Measurements from ENCODE around the gene AAK1.

DNA sequence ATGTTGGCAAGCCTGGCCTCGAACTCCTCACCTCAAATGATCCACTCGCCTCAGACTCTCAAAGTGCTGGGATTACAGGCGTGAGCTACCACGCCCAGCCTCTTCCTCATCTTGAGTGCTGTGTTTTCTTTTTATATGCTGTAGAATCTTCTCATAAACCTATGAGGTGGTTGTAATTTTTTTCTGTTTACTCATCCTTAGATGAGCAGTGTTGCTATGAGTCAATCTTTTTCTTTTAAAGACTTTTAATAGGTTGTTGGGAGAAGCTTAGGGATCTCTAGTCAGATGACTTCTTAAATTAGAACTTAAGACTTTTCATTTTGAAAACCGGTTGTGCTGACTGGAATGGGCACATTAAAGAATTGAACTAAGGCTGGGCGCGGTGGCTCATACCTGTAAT lies 8.7 kb upstream of the AAK1 start:
- no peak for TF ChIP-seq POLR2A (IDR thresholded peaks at IDR 0.05)
- TF ChIP-seq, protein P1, sequence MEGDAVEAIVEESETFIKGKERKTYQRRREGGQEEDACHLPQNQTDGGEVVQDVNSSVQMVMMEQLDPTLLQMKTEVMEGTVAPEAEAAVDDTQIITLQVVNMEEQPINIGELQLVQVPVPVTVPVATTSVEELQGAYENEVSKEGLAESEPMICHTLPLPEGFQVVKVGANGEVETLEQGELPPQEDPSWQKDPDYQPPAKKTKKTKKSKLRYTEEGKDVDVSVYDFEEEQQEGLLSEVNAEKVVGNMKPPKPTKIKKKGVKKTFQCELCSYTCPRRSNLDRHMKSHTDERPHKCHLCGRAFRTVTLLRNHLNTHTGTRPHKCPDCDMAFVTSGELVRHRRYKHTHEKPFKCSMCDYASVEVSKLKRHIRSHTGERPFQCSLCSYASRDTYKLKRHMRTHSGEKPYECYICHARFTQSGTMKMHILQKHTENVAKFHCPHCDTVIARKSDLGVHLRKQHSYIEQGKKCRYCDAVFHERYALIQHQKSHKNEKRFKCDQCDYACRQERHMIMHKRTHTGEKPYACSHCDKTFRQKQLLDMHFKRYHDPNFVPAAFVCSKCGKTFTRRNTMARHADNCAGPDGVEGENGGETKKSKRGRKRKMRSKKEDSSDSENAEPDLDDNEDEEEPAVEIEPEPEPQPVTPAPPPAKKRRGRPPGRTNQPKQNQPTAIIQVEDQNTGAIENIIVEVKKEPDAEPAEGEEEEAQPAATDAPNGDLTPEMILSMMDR (IDR thresholded peaks at IDR 0.05): no peak
- TF ChIP-seq EP300 (IDR thresholded peaks at IDR 0.05; ENCODE audit: low read depth): no peak
